ENCODE results near the gene GGTA1. TPM values are rescaled to one million over a fixed set of nuclear protein-coding genes. Genes with fewer than 3 reads are reported as not detected.

The GGTA1 gene
- total RNA-seq, 1 donor from 2014 or later, result not detected

DNA sequence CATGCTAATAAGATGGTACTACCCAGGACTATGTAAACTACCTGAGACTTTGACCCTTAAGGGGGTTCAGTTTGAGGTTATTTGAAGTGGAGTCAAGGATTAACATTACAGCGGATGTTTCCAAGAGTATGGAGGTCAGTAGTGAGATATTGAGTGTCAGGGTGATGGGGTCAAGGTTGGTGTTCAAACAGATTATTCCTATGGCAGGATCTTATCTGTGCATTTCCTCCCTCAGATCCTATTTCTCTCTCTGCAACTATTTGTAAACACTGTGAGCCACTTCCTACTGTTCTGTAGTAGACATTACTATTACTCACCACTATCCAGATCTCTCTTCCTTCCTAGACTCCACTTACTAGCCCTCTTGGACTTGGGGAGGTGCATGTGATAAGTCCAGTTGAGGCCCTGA lies 75.6 kb downstream of the GGTA1 start:
- no peaks in the 10 kb centered on the region for H3K36me3 Mint-ChIP-seq
- no peak for DNase-seq (ENCODE audit: low spot score in 2 of 2, unreplicated experiment in 2 of 2)
- no peaks in the 10 kb centered on the region for H3K4me1 Mint-ChIP-seq
- H3K27me3 Mint-ChIP-seq (ENCODE audit: low read depth), result peaks cover 4% of the 10 kb centered on the region
- H3K9me3 Mint-ChIP-seq, result peaks cover 27% of the 10 kb centered on the region
- no peak for TF ChIP-seq CTCF (IDR thresholded peaks at IDR 0.05; ENCODE audit: unreplicated experiment)
- no peak overlapping the region for H3K27ac Mint-ChIP-seq
- no peak overlapping the region for H3K4me3 Mint-ChIP-seq

GRCh38 chr9:121411993-121412392 lies 87.7 kb downstream of the GGTA1 start:
- no peak for TF ChIP-seq CTCF (IDR thresholded peaks at IDR 0.05; ENCODE audit: unreplicated experiment)
- no peak for DNase-seq (ENCODE audit: low spot score in 2 of 2, unreplicated experiment in 2 of 2)
- Mint-ChIP-seq H3K27ac (no peak overlapping the region), H3K9me3 (no peaks in the 10 kb centered on the region), H3K4me3 (no peak overlapping the region), H3K4me1 (no peaks in the 10 kb centered on the region), H3K27me3 (ENCODE audit: low read depth) (peaks cover 12% of the 10 kb centered on the region), H3K36me3 (no peaks in the 10 kb centered on the region)

DNA sequence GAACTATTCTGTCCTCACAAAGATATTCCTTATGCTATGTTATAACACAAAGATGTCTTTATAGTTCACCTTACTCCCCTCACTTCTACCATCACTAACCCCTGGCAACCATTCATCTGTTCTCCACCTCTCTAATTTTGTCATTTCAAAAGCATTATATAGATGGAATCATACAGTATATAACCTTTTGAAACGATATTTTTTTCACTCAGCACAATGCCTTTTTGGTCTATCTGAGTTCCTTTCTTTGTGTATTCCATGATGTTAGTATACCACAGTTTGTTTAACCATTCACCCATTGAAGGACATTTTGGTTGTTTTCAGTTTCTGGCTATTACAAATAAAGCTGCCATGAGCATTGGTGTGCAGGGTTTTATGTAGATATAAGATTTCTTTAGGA lies 93.7 kb downstream of the GGTA1 start:
- no peaks in the 10 kb centered on the region for H3K36me3 Mint-ChIP-seq
- H3K27ac Mint-ChIP-seq, result no peak overlapping the region
- no peak for TF ChIP-seq CTCF (IDR thresholded peaks at IDR 0.05; ENCODE audit: unreplicated experiment)
- DNase-seq (ENCODE audit: low spot score in 2 of 2, unreplicated experiment in 2 of 2), result no peak
- peaks cover 6% of the 10 kb centered on the region for H3K27me3 Mint-ChIP-seq (ENCODE audit: low read depth)
- peaks cover 8% of the 10 kb centered on the region for H3K9me3 Mint-ChIP-seq
- no peak overlapping the region for H3K4me3 Mint-ChIP-seq
- H3K4me1 Mint-ChIP-seq, result no peaks in the 10 kb centered on the region

Other genes starting within 250 kb of the GGTA1 start
- 106 to 114 TPM (median 109 TPM) in 3 replicates for gene GSN, start 231.7 kb downstream of the GGTA1 start, total RNA-seq
- gene STOM, start 129.6 kb downstream of the GGTA1 start, total RNA-seq, result 48.4 to 53.9 TPM (median 53.2 TPM) in 3 replicates
- 71.1 to 76.5 TPM (median 75.7 TPM) in 3 replicates for gene DAB2IP, start 151.8 kb upstream of the GGTA1 start, total RNA-seq